Measurements from ENCODE around the gene FAM13B. TPM values are rescaled to one million over a fixed set of nuclear protein-coding genes. Genes with fewer than 3 reads are reported as not detected.

Gene FAM13B
- total and polyA plus RNA-seq, 10 of the 15 experiments (the other 5 are each of a cell fraction or from before 2014, with no cell fraction given): 3.6 to 30.0 (median 20.3) TPM

DNA sequence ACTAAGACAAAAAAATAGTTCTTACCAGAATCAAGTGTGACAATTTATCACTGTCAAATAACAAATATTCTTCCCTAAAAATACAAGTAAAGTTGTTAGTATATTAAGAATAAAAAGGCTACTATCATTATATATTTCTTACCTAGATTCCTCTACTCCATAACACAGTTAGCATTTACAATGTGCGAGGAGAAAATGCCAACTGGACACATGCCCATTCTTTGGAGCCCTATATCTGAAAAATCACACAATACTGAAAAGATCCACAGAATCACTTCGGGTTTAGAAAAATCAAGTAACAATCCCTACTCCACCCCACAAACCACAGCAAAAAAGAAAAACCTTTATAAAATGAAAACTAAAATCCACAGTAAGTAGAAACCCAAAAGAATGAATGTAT is 72.7 kb downstream of the FAM13B start:
- intact Hi-C loops (cut with micrococcal nuclease; ENCODE audit: unreplicated experiment): no loop called here
- CTCF ChIA-PET: no interaction called here
- SMC1A ChIA-PET (ENCODE audit: uncharacterized antibody, unreplicated experiment): interaction anchor here (1.7 kb wide), 1 partner anchor 181 kb away, joined by 5 read pairs; no protein-coding TSS in a partner anchor
- DNase-seq (ENCODE audit: low read depth, low spot score) (no peak), ATAC-seq (no peak), FAIRE-seq (no peak)
- Histone ChIP-seq H3K27ac (ENCODE audit: control insufficient read depth, insufficient read depth) (no peak overlapping the region), H2AFZ (ENCODE audit: control insufficient read depth, low read depth, low read length) (no peak overlapping the region), H3K79me2 (ENCODE audit: control insufficient read depth, insufficient read depth, low read length) (no peaks in the 10 kb centered on the region), H3K9ac (ENCODE audit: control insufficient read depth, insufficient read depth, low read length) (no peak overlapping the region), H3K9me3 (replicated peaks; ENCODE audit: control insufficient read depth, insufficient read depth, low read length) (no peaks in the 10 kb centered on the region), H3K4me1 (ENCODE audit: control insufficient read depth, insufficient read depth, low read length) (no peaks in the 10 kb centered on the region), H3K4me3 (no peak overlapping the region), H3K27me3 (replicated peaks in 1 of 2; ENCODE audit: control insufficient read depth in 2 of 2, insufficient read depth in 2 of 2, low read length in 1 of 2) (no peaks in the 10 kb centered on the region), H3K36me3 (ENCODE audit: control insufficient read depth in 2 of 2, insufficient read depth in 2 of 2, low read length in 1 of 2) (peaks cover 3 to 22% of the 10 kb centered on the region in 2 experiments; a peak in 3 of 4 replicates), H4K20me1 (ENCODE audit: control insufficient read depth, insufficient read depth) (no peaks in the 10 kb centered on the region), H3K4me2 (ENCODE audit: control insufficient read depth, insufficient read depth) (no peak overlapping the region)
- WGBS (ENCODE audit: insufficient coverage, insufficient replicate concordance, low lambda C conversion rate, missing lambda C conversion rate): 79% methylated on average over 2 of the region's 2 CpGs
- in situ Hi-C loops (cut with MboI): no loop called here
- BruUV-seq (replicated peaks): no TSS peak
- POLR2A ChIA-PET: no interaction called here
- RAD21 ChIA-PET (ENCODE audit: unreplicated experiment): interaction anchor here (1.5 kb wide), 1 partner anchor 181 kb away, joined by 6 read pairs; no protein-coding TSS in a partner anchor
- no peak for TF ChIP-seq NRF1 (conservative IDR thresholded peaks at IDR 0.05; ENCODE audit: low read depth, low read length)
- TF ChIP-seq, protein P1, sequence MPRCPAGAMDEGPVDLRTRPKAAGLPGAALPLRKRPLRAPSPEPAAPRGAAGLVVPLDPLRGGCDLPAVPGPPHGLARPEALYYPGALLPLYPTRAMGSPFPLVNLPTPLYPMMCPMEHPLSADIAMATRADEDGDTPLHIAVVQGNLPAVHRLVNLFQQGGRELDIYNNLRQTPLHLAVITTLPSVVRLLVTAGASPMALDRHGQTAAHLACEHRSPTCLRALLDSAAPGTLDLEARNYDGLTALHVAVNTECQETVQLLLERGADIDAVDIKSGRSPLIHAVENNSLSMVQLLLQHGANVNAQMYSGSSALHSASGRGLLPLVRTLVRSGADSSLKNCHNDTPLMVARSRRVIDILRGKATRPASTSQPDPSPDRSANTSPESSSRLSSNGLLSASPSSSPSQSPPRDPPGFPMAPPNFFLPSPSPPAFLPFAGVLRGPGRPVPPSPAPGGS (IDR thresholded peaks at IDR 0.05; ENCODE audit: borderline replicate concordance, insufficient read depth, low read depth, low read length, poor library complexity, severe bottlenecking): no peak
- TF ChIP-seq NBN (IDR thresholded peaks at IDR 0.05): no peak
- no peak for TF ChIP-seq SP1 (IDR thresholded peaks at IDR 0.05; ENCODE audit: low read depth, low read length)
- TF ChIP-seq TCF12 (IDR thresholded peaks at IDR 0.05; ENCODE audit: low read depth, low read length): no peak
- TF ChIP-seq HDGF (IDR thresholded peaks at IDR 0.05): no peak
- TF ChIP-seq, protein P2, sequence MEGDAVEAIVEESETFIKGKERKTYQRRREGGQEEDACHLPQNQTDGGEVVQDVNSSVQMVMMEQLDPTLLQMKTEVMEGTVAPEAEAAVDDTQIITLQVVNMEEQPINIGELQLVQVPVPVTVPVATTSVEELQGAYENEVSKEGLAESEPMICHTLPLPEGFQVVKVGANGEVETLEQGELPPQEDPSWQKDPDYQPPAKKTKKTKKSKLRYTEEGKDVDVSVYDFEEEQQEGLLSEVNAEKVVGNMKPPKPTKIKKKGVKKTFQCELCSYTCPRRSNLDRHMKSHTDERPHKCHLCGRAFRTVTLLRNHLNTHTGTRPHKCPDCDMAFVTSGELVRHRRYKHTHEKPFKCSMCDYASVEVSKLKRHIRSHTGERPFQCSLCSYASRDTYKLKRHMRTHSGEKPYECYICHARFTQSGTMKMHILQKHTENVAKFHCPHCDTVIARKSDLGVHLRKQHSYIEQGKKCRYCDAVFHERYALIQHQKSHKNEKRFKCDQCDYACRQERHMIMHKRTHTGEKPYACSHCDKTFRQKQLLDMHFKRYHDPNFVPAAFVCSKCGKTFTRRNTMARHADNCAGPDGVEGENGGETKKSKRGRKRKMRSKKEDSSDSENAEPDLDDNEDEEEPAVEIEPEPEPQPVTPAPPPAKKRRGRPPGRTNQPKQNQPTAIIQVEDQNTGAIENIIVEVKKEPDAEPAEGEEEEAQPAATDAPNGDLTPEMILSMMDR (IDR thresholded peaks at IDR 0.05 in 2 of 3, conservative IDR thresholded peaks at IDR 0.05 in 1 of 3; ENCODE audit: control insufficient read depth in 2 of 3, extremely low read depth in 1 of 3, insufficient read depth in 1 of 3, low read depth in 3 of 3, low read length in 3 of 3): no peak
- no peak for TF ChIP-seq POLR2AphosphoS5 (IDR thresholded peaks at IDR 0.05; ENCODE audit: low read length)
- TF ChIP-seq CHD1 (IDR thresholded peaks at IDR 0.05; ENCODE audit: low read depth, low read length): no peak
- no peak for TF ChIP-seq GATAD2B (conservative IDR thresholded peaks at IDR 0.05; ENCODE audit: low read depth)
- TF ChIP-seq SMAD5 (IDR thresholded peaks at IDR 0.05; ENCODE audit: low read depth): no peak
- TF ChIP-seq ZSCAN29 (IDR thresholded peaks at IDR 0.05): no peak
- TF ChIP-seq FOXK2 (IDR thresholded peaks at IDR 0.05): no peak
- TF ChIP-seq MTA3 (IDR thresholded peaks at IDR 0.05; ENCODE audit: borderline replicate concordance, low read length): no peak
- TF ChIP-seq, protein P3, sequence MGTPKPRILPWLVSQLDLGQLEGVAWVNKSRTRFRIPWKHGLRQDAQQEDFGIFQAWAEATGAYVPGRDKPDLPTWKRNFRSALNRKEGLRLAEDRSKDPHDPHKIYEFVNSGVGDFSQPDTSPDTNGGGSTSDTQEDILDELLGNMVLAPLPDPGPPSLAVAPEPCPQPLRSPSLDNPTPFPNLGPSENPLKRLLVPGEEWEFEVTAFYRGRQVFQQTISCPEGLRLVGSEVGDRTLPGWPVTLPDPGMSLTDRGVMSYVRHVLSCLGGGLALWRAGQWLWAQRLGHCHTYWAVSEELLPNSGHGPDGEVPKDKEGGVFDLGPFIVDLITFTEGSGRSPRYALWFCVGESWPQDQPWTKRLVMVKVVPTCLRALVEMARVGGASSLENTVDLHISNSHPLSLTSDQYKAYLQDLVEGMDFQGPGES (IDR thresholded peaks at IDR 0.05): no peak

Measured in GM12878 (cell line).